ENCODE measurements around the gene WARS2. TPM values are rescaled to one million over a fixed set of nuclear protein-coding genes. Genes with fewer than 3 reads are reported as not detected.

WARS2 gene
- total RNA-seq, 1 donor from 2014 or later = 11.9 TPM

DNA sequence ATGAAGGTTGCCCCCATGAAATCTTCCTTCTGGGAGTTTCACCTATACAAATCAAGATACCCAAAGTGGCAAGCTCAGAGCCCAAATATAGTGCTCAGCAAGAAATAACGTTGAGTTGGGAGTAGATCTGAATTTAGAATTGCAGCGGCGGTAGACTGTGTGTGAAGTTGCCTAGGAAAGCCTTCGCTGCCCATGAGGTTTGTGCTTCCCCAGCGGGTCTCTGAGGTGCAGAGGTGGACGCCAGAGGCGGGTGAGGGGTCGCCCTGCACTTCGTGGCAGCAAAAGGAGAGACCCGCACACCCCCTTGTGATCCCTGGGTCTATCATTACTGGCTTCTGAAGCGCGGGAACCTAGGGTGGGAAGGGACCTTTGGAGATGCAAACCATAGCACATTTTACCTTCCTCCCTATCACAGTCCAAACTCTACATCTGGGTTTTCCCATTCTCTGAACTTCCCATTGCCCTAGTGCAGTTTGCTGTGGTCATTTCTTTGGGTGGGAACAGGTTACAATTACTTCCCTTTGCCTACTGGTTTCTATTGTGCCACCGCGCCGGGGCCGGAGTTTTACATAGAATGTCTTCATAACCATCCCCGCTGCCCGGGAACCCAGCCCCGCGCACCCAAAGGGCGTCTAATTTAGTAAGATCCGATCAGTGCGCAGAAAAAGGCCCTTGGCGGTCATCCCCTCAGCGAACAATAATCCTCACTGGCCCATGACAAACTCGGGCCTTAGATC is 157.5 kb downstream of the WARS2 start:
- H3K4me3 ChIP-seq = no peak overlapping the region
- TF ChIP-seq, protein P1, sequence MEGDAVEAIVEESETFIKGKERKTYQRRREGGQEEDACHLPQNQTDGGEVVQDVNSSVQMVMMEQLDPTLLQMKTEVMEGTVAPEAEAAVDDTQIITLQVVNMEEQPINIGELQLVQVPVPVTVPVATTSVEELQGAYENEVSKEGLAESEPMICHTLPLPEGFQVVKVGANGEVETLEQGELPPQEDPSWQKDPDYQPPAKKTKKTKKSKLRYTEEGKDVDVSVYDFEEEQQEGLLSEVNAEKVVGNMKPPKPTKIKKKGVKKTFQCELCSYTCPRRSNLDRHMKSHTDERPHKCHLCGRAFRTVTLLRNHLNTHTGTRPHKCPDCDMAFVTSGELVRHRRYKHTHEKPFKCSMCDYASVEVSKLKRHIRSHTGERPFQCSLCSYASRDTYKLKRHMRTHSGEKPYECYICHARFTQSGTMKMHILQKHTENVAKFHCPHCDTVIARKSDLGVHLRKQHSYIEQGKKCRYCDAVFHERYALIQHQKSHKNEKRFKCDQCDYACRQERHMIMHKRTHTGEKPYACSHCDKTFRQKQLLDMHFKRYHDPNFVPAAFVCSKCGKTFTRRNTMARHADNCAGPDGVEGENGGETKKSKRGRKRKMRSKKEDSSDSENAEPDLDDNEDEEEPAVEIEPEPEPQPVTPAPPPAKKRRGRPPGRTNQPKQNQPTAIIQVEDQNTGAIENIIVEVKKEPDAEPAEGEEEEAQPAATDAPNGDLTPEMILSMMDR (IDR thresholded peaks at IDR 0.05) = no peak
- no peak for DNase-seq (ENCODE audit: low spot score in 2 of 2)
- H3K27ac ChIP-seq = no peak overlapping the region
- intact Hi-C loops (cut with DNase I) = no loop called here
- H3K9me3 ChIP-seq = no peaks in the 10 kb centered on the region
- no peaks in the 10 kb centered on the region for H3K36me3 ChIP-seq
- H3K27me3 ChIP-seq = peaks cover 27% of the 10 kb centered on the region
- H3K4me1 ChIP-seq = peaks cover 4 to 6% of the 10 kb centered on the region in 2 donors

DNA sequence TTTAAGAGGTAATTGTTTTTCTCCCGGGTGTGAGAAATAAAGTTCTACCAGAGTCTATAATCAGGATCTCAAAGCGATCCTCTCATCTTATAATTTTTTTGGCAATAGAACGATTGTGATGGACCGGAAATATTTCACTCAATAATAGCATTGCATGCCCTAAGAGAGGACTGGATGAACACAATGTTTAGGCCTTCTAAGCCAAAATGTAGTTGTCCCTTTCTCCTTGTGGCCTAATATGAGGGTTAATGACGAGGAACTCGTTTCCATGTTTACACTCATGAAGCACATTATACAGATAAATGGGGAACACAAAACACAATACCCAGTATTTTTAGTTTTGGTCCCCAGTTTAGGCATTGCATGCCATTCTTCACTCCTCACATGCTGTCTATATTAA is 158.2 kb downstream of the WARS2 start:
- Histone ChIP-seq H3K4me1 (peaks cover under 1 to 2% of the 10 kb centered on the region in 2 donors), H3K27ac (no peak overlapping the region), H3K4me3 (no peak overlapping the region), H3K27me3 (peaks cover 20% of the 10 kb centered on the region), H3K36me3 (no peaks in the 10 kb centered on the region), H3K9me3 (no peaks in the 10 kb centered on the region)
- no peak for DNase-seq (ENCODE audit: low spot score in 2 of 2)
- TF ChIP-seq, protein P1 (IDR thresholded peaks at IDR 0.05) = no peak
- intact Hi-C loops (cut with DNase I) = no loop called here

GRCh38 chr1:118981436-118981835 is 159.0 kb downstream of the WARS2 start:
- Histone ChIP-seq H3K27ac (no peak overlapping the region), H3K27me3 (peaks cover 12% of the 10 kb centered on the region), H3K4me1 (no peaks in the 10 kb centered on the region), H3K4me3 (no peak overlapping the region), H3K36me3 (no peaks in the 10 kb centered on the region), H3K9me3 (no peaks in the 10 kb centered on the region)
- no peak for DNase-seq (ENCODE audit: low spot score in 2 of 2)
- TF ChIP-seq, protein P1 (IDR thresholded peaks at IDR 0.05) = no peak
- intact Hi-C loops (cut with DNase I) = no loop called here

Other genes starting within 250 kb of the WARS2 start
- 1.8 TPM for gene TBX15, start 152.3 kb downstream of the WARS2 start, total RNA-seq
- not detected for gene HAO2, start 228.1 kb upstream of the WARS2 start, total RNA-seq